ENCODE measurements around the gene ICA1.

ICA1 gene

GRCh38 chr7:8259586-8260222 is 2.3 kb downstream of the ICA1 start:
- TF ChIP-seq CTCF (IDR thresholded peaks at IDR 0.05; ENCODE audit: low read depth, low read length), result no peak

GRCh38 chr7:8258734-8259133 is 3.2 kb downstream of the ICA1 start:
- Histone ChIP-seq H3K9me3 (ENCODE audit: severe bottlenecking) (no peaks in the 10 kb centered on the region), H3K4me3 (ENCODE audit: low read depth, low read length) (no peak overlapping the region)

More at GRCh38 chr7:8259586-8260222, 2.3 kb downstream of the ICA1 start:
- Histone ChIP-seq H3K36me3 (no peaks in the 10 kb centered on the region), H3K27ac (no peak overlapping the region), H3K27me3 (ENCODE audit: insufficient read depth, low read depth, severe bottlenecking) (no peaks in the 10 kb centered on the region), H3K9me3 (ENCODE audit: severe bottlenecking) (no peaks in the 10 kb centered on the region), H3K4me3 (ENCODE audit: low read depth, low read length) (no peak overlapping the region)
- DNase-seq, result no peak

GRCh38 chr7:8258166-8258565 is 3.8 kb downstream of the ICA1 start:
- no peak for TF ChIP-seq CTCF (IDR thresholded peaks at IDR 0.05; ENCODE audit: low read depth, low read length)
- Histone ChIP-seq H3K4me3 (ENCODE audit: low read depth, low read length) (no peak overlapping the region), H3K27ac (no peak overlapping the region), H3K36me3 (no peaks in the 10 kb centered on the region), H3K27me3 (ENCODE audit: insufficient read depth, low read depth, severe bottlenecking) (no peaks in the 10 kb centered on the region), H3K9me3 (ENCODE audit: severe bottlenecking) (no peaks in the 10 kb centered on the region)
- no peak for DNase-seq

More at GRCh38 chr7:8258734-8259133, 3.2 kb downstream of the ICA1 start:
- TF ChIP-seq CTCF (IDR thresholded peaks at IDR 0.05; ENCODE audit: low read depth, low read length), result no peak
- Histone ChIP-seq H3K27me3 (ENCODE audit: insufficient read depth, low read depth, severe bottlenecking) (no peaks in the 10 kb centered on the region), H3K36me3 (no peaks in the 10 kb centered on the region), H3K27ac (no peak overlapping the region)
- DNase-seq, result no peak

- no peak overlapping the region for H3K4me3 ChIP-seq (ENCODE audit: low read depth, low read length)
- TF ChIP-seq CTCF (IDR thresholded peaks at IDR 0.05; ENCODE audit: low read depth, low read length), result no peak
- H3K9me3 ChIP-seq (ENCODE audit: severe bottlenecking), result no peaks in the 10 kb centered on the region
- no peak overlapping the region for H3K27ac ChIP-seq
- H3K27me3 ChIP-seq (ENCODE audit: insufficient read depth, low read depth, severe bottlenecking), result no peaks in the 10 kb centered on the region
- no peaks in the 10 kb centered on the region for H3K36me3 ChIP-seq
- no peak for DNase-seq
Observed at GRCh38 chr7:8255680-8256655, 6.0 kb downstream of the ICA1 start.

- H3K27ac ChIP-seq, result no peak overlapping the region
- H3K27me3 ChIP-seq (ENCODE audit: insufficient read depth, low read depth, severe bottlenecking), result no peaks in the 10 kb centered on the region
- no peak overlapping the region for H3K4me3 ChIP-seq (ENCODE audit: low read depth, low read length)
Observed at GRCh38 chr7:8254667-8255066, 7.3 kb downstream of the ICA1 start.

More at GRCh38 chr7:8254667-8255066, 7.3 kb downstream of the ICA1 start:
- DNase-seq, result no peak
- no peak for TF ChIP-seq CTCF (IDR thresholded peaks at IDR 0.05; ENCODE audit: low read depth, low read length)
- Histone ChIP-seq H3K9me3 (ENCODE audit: severe bottlenecking) (no peaks in the 10 kb centered on the region), H3K36me3 (no peaks in the 10 kb centered on the region)

Measured in WERI-Rb-1 (cell line).